Cardiac fibroblast (primary cell): ENCODE results near the gene ALDOC.

Experiments
- DNase-seq, 2 donors: peaks; one replicate each; pipeline versions ENCODE4 v3.0.0 to v3.0.0-alpha.2; 2010; ENCODE audit warnings: low read depth in 2 of 2
- H3K4me3 ChIP-seq, 2 donors: replicated peaks in 1 of 2; 1 replicate in 1 of 2; 2 replicates in 1 of 2; pipeline ENCODE4 v1.5.1; 2011; ENCODE audit warnings: low read depth in 2 of 2, low read length in 2 of 2, mild to moderate bottlenecking in 2 of 2, moderate library complexity in 1 of 2
- CTCF ChIP-seq: IDR thresholded peaks from one replicate; pipeline ENCODE4 v1.5.1; 2011; ENCODE audit warnings: low read depth, mild to moderate bottlenecking, low read length, inconsistent platforms

The ALDOC gene

GRCh38 chr17:28571361-28572122, 5.2 kb downstream of the ALDOC start, which contains the start of gene PIGS:
PIGS (minus strand) TSS chr17:28571524; CDS start chr17:28571496, 28 bp downstream.
- no peak for TF ChIP-seq CTCF
- peak within 1 kb of the TSS; percentile 97 to 100 for H3K4me3 ChIP-seq
- DNase-seq: peak; percentile 87 to 91

- peak in 1 of 2 donors; percentile 13 for DNase-seq
- H3K4me3 ChIP-seq: peak overlapping the region; percentile 97 to 100
- TF ChIP-seq CTCF: no peak
Measured at GRCh38 chr17:28570716-28571360, 5.9 kb downstream of the ALDOC start.

GRCh38 chr17:28569446-28569845, 7.2 kb downstream of the ALDOC start:
- no peak for TF ChIP-seq CTCF
- no peak overlapping the region for H3K4me3 ChIP-seq
- no peak for DNase-seq

GRCh38 chr17:28567604-28568003, 9.1 kb downstream of the ALDOC start:
- H3K4me3 ChIP-seq: no peak overlapping the region
- TF ChIP-seq CTCF: no peak
- no peak for DNase-seq

- peak; percentile 51 to 70 for DNase-seq
- H3K4me3 ChIP-seq: no peak overlapping the region
- TF ChIP-seq CTCF: no peak
Measured at GRCh38 chr17:28563475-28563874, 13.2 kb downstream of the ALDOC start.

- no peak for TF ChIP-seq CTCF
- no peak for DNase-seq
- H3K4me3 ChIP-seq: no peak overlapping the region
Measured at GRCh38 chr17:28555022-28555421, 21.7 kb downstream of the ALDOC start.
